ENCODE measurements around the gene KCNAB2. TPM values are rescaled to one million over a fixed set of nuclear protein-coding genes. Genes with fewer than 3 reads are reported as not detected.
"Not testable (repeated sequence)": the region's sequence is repeated elsewhere in the genome, so short reads cannot be mapped to it uniquely, and the experiment has no call there.

KCNAB2 gene
- total RNA-seq, 2 experiments from 2014 or later = 192 to 200 TPM

- CTCF ChIA-PET = no interaction called here
- POLR2A ChIA-PET = no interaction called here
These were observed 582 bp upstream of the KCNAB2 start for GRCh38 chr1:6045110-6045502.

- POLR2A ChIA-PET = no interaction called here
- CTCF ChIA-PET = no interaction called here
These were observed 591 bp downstream of the KCNAB2 start for GRCh38 chr1:6046279-6046678.

GRCh38 chr1:6048179-6048867 lies 2.6 kb downstream of the KCNAB2 start:
- POLR2A ChIA-PET = no interaction called here
- CTCF ChIA-PET = no interaction called here

GRCh38 chr1:6049419-6049818 lies 3.7 kb downstream of the KCNAB2 start:
- ChIA-PET CTCF (no interaction called here), POLR2A (no interaction called here)

GRCh38 chr1:6051423-6051822 lies 5.7 kb downstream of the KCNAB2 start:
- POLR2A ChIA-PET = no interaction called here
- CTCF ChIA-PET = no interaction called here

GRCh38 chr1:6052543-6053205 lies 7.0 kb downstream of the KCNAB2 start:
- CTCF ChIA-PET = no interaction called here
- POLR2A ChIA-PET = no interaction called here

- ChIA-PET CTCF (no interaction called here), POLR2A (no interaction called here)
These were observed 7.5 kb downstream of the KCNAB2 start for GRCh38 chr1:6053206-6053546.

- ChIA-PET CTCF (no interaction called here), POLR2A (no interaction called here)
These were observed 8.9 kb downstream of the KCNAB2 start for GRCh38 chr1:6054596-6054995.

GRCh38 chr1:6056572-6056948 lies 10.9 kb downstream of the KCNAB2 start:
- ChIA-PET POLR2A (no interaction called here), CTCF (no interaction called here)

- POLR2A ChIA-PET = no interaction called here
- CTCF ChIA-PET = no interaction called here
These were observed 11.6 kb downstream of the KCNAB2 start for GRCh38 chr1:6057170-6057845.

GRCh38 chr1:6059866-6060265 lies 14.2 kb downstream of the KCNAB2 start:
- CTCF ChIA-PET = interaction anchor here (1.0 kb wide), 1 partner anchor 13 kb away, joined by 3 read pairs; no protein-coding TSS in a partner anchor
- POLR2A ChIA-PET = no interaction called here

GRCh38 chr1:6062670-6063069 lies 17.0 kb downstream of the KCNAB2 start:
- ChIA-PET CTCF (interaction anchor here (0.7 kb wide), 1 partner anchor 368 kb away, joined by 3 read pairs; no protein-coding TSS in a partner anchor), POLR2A (no interaction called here)

GRCh38 chr1:6063532-6064053 lies 17.9 kb downstream of the KCNAB2 start:
- POLR2A ChIA-PET = not testable (repeated sequence)
- CTCF ChIA-PET = interaction anchor here (0.7 kb wide), 1 partner anchor 157 kb away, joined by 5 read pairs; no protein-coding TSS in a partner anchor

GRCh38 chr1:6065093-6065858 lies 19.6 kb downstream of the KCNAB2 start:
- ChIA-PET POLR2A (no interaction called here), CTCF (no interaction called here)

GRCh38 chr1:6066680-6067079 lies 21.0 kb downstream of the KCNAB2 start:
- CTCF ChIA-PET = no interaction called here
- POLR2A ChIA-PET = no interaction called here

GRCh38 chr1:6068073-6068472 lies 22.4 kb downstream of the KCNAB2 start:
- ChIA-PET CTCF (no interaction called here), POLR2A (no interaction called here)

GRCh38 chr1:6068932-6069331 lies 23.2 kb downstream of the KCNAB2 start:
- POLR2A ChIA-PET = no interaction called here

GRCh38 chr1:6069573-6069972 lies 23.9 kb downstream of the KCNAB2 start:
- ChIA-PET CTCF (no interaction called here), POLR2A (no interaction called here)

More at GRCh38 chr1:6068932-6069331, 23.2 kb downstream of the KCNAB2 start:
- CTCF ChIA-PET = no interaction called here

- CTCF ChIA-PET = no interaction called here
- POLR2A ChIA-PET = no interaction called here
These were observed 24.8 kb downstream of the KCNAB2 start for GRCh38 chr1:6070450-6070974.

- ChIA-PET POLR2A (no interaction called here), CTCF (no interaction called here)
These were observed 25.5 kb downstream of the KCNAB2 start for GRCh38 chr1:6071219-6071618.

All from activated CD8-positive, alpha-beta memory T cell treated with anti-CD3 and anti-CD28 coated beads for 36 hours (primary cell).